Spinal cord (tissue), 10 donors: ENCODE measurements around the gene SLC7A10. TPM values are rescaled to one million over a fixed set of nuclear protein-coding genes. Genes with fewer than 3 reads are reported as not detected.

Experiments used
- DNase-seq, 6 donors: peaks; one replicate each; pipeline versions ENCODE4 v3.0.0 to v3.0.0-alpha.2; 2013 to 2015; ENCODE audit warnings: low spot score in 6 of 6, low read depth in 4 of 6
- H3K27ac ChIP-seq: one replicate; pipeline ENCODE4 v1.5.1; 2013; ENCODE audit warnings: low read depth, low read length, control low read depth
- H3K27me3 ChIP-seq: one replicate; pipeline ENCODE4 v1.6.1; 2013; ENCODE audit warnings: low read length; ENCODE audit not compliant: control insufficient read depth, insufficient read depth
- H3K36me3 ChIP-seq: one replicate; pipeline ENCODE4 v1.6.1; 2013; ENCODE audit warnings: low read length; ENCODE audit not compliant: control insufficient read depth, insufficient read depth
- H3K4me1 ChIP-seq: one replicate; pipeline ENCODE4 v1.6.1; 2013; ENCODE audit warnings: low read length; ENCODE audit not compliant: control insufficient read depth, insufficient read depth
- H3K4me3 ChIP-seq: one replicate; pipeline ENCODE4 v1.5.1; 2013; ENCODE audit warnings: low read depth, low read length, control low read depth
- H3K9me3 ChIP-seq: one replicate; pipeline ENCODE4 v1.6.1; 2013; ENCODE audit warnings: low read length; ENCODE audit not compliant: control insufficient read depth, insufficient read depth
- WGBS: methylation state at CpG from one replicate; pipeline ENCODE4 v1.1.5; 2013; ENCODE audit warnings: missing lambda C conversion rate; ENCODE audit not compliant: insufficient coverage; 5-methylcytosine and 5-hydroxymethylcytosine counted together
- polyA plus RNA-seq, 2 donors: library from polyadenylated mRNA; unstranded; fragments of 120-200 nt; gene quantifications; one replicate each; pipeline ENCODE4 v1.2.1, GENCODE V29; 2013; ENCODE audit not compliant: insufficient read length in 2 of 2
- total RNA-seq, 2 donors: library from RNA; depleted of rRNA in 1 of 2; stranded (reverse); fragments of 120-200 nt in 1 of 2; fragments of >200 nt in 1 of 2; gene quantifications; one replicate each; pipeline versions ENCODE4 v1.2.3 to v1.2.4, GENCODE V29; 2013 to 2014
- donor health status: healthy.

Gene SLC7A10
- total and polyA plus RNA-seq, 4 donors = 3.8 to 43.2 (median 19.9) TPM

- Histone ChIP-seq H3K27ac (no peak overlapping the region), H3K9me3 (no peaks in the 10 kb centered on the region), H3K4me1 (peaks cover 51% of the 10 kb centered on the region), H3K36me3 (peaks cover 5% of the 10 kb centered on the region), H3K4me3 (no peak overlapping the region), H3K27me3 (peaks cover 22% of the 10 kb centered on the region)
- DNase-seq = no peak
- WGBS = 79% methylated on average over 6 of the region's 6 CpGs
These were observed 4.0 kb downstream of the SLC7A10 start for GRCh38 chr19:33221638-33222037.

- Histone ChIP-seq H3K27ac (no peak overlapping the region), H3K27me3 (peaks cover 13% of the 10 kb centered on the region), H3K4me3 (no peak overlapping the region), H3K9me3 (no peaks in the 10 kb centered on the region), H3K36me3 (peaks cover 7% of the 10 kb centered on the region), H3K4me1 (peaks cover 47% of the 10 kb centered on the region)
- WGBS = 86% methylated on average over 9 of the region's 9 CpGs
- no peak for DNase-seq
These were observed 4.9 kb downstream of the SLC7A10 start for GRCh38 chr19:33220735-33221134.

GRCh38 chr19:33220115-33220514 is 5.5 kb downstream of the SLC7A10 start:
- Histone ChIP-seq H3K36me3 (peaks cover 11% of the 10 kb centered on the region), H3K27ac (no peak overlapping the region), H3K4me1 (peaks cover 43% of the 10 kb centered on the region), H3K4me3 (no peak overlapping the region), H3K27me3 (peaks cover 10% of the 10 kb centered on the region), H3K9me3 (no peaks in the 10 kb centered on the region)
- 92% methylated on average over 18 of the region's 18 CpGs for WGBS
- no peak for DNase-seq

- peaks cover 2% of the 10 kb centered on the region for H3K27me3 ChIP-seq
- H3K4me3 ChIP-seq = no peak overlapping the region
- WGBS = 31% methylated on average over 12 of the region's 12 CpGs
- peaks cover 38% of the 10 kb centered on the region for H3K4me1 ChIP-seq
- peaks cover 11% of the 10 kb centered on the region for H3K36me3 ChIP-seq
- H3K9me3 ChIP-seq = no peaks in the 10 kb centered on the region
- H3K27ac ChIP-seq = no peak overlapping the region
- no peak for DNase-seq
These were observed 6.3 kb downstream of the SLC7A10 start for GRCh38 chr19:33219261-33219815.

GRCh38 chr19:33217881-33218280 is 7.8 kb downstream of the SLC7A10 start:
- Histone ChIP-seq H3K4me3 (no peak overlapping the region), H3K4me1 (peaks cover 38% of the 10 kb centered on the region), H3K27me3 (no peaks in the 10 kb centered on the region), H3K9me3 (no peaks in the 10 kb centered on the region), H3K36me3 (peaks cover 12% of the 10 kb centered on the region), H3K27ac (no peak overlapping the region)
- 45% methylated on average over 8 of the region's 8 CpGs for WGBS
- DNase-seq = no peak

GRCh38 chr19:33216198-33216830 is 9.3 kb downstream of the SLC7A10 start:
- H3K27ac ChIP-seq = no peak overlapping the region
- H3K36me3 ChIP-seq = peaks cover 25% of the 10 kb centered on the region
- H3K9me3 ChIP-seq = no peaks in the 10 kb centered on the region
- 65% methylated on average over 11 of the region's 12 CpGs for WGBS
- DNase-seq = no peak
- H3K27me3 ChIP-seq = no peaks in the 10 kb centered on the region
- H3K4me3 ChIP-seq = no peak overlapping the region
- peaks cover 42% of the 10 kb centered on the region for H3K4me1 ChIP-seq

GRCh38 chr19:33215438-33216197 is 10.0 kb downstream of the SLC7A10 start:
- peaks cover 42% of the 10 kb centered on the region for H3K4me1 ChIP-seq
- DNase-seq = no peak
- H3K9me3 ChIP-seq = no peaks in the 10 kb centered on the region
- no peaks in the 10 kb centered on the region for H3K27me3 ChIP-seq
- 94% methylated on average over 18 of the region's 19 CpGs for WGBS
- peaks cover 32% of the 10 kb centered on the region for H3K36me3 ChIP-seq
- no peak overlapping the region for H3K4me3 ChIP-seq
- H3K27ac ChIP-seq = no peak overlapping the region

- Histone ChIP-seq H3K27me3 (no peaks in the 10 kb centered on the region), H3K36me3 (peaks cover 38% of the 10 kb centered on the region), H3K4me3 (no peak overlapping the region), H3K4me1 (peaks cover 34% of the 10 kb centered on the region), H3K27ac (no peak overlapping the region), H3K9me3 (no peaks in the 10 kb centered on the region)
- 40% methylated on average over 4 of the region's 6 CpGs for WGBS
- DNase-seq = peak in 2 of 6 donors; percentile 64 to 81
These were observed 11.1 kb downstream of the SLC7A10 start for GRCh38 chr19:33214596-33214995.

- peaks cover 17% of the 10 kb centered on the region for H3K4me1 ChIP-seq
- no peaks in the 10 kb centered on the region for H3K9me3 ChIP-seq
- no peaks in the 10 kb centered on the region for H3K27me3 ChIP-seq
- DNase-seq = no peak
- peaks cover 56% of the 10 kb centered on the region for H3K36me3 ChIP-seq
- H3K4me3 ChIP-seq = no peak overlapping the region
- H3K27ac ChIP-seq = no peak overlapping the region
- 91% methylated on average over 24 of the region's 30 CpGs for WGBS
These were observed 13.0 kb downstream of the SLC7A10 start for GRCh38 chr19:33212436-33213172.
